Measurements from ENCODE around the gene GAS7.

GAS7 gene

GRCh38 chr17:10171581-10171981 is 26.8 kb downstream of the GAS7 start:
- no peak for DNase-seq (ENCODE audit: low read depth)

- no peak for DNase-seq (ENCODE audit: low read depth)
Measured at GRCh38 chr17:10171122-10171571, 27.3 kb downstream of the GAS7 start.

- DNase-seq (ENCODE audit: low read depth): no peak
Measured at GRCh38 chr17:10170233-10170632, 28.2 kb downstream of the GAS7 start.

- peak; percentile 40 for DNase-seq (ENCODE audit: low read depth)
Measured at GRCh38 chr17:10169290-10169689, 29.1 kb downstream of the GAS7 start.

GRCh38 chr17:10166176-10166935 is 32.0 kb downstream of the GAS7 start:
- no peak for DNase-seq (ENCODE audit: low read depth)

- no peak for DNase-seq (ENCODE audit: low read depth)
Measured at GRCh38 chr17:10162096-10162495, 36.3 kb downstream of the GAS7 start.

GRCh38 chr17:10161386-10161785 is 37.0 kb downstream of the GAS7 start:
- DNase-seq (ENCODE audit: low read depth): no peak

GRCh38 chr17:10156948-10157607 is 41.3 kb downstream of the GAS7 start:
- no peak for DNase-seq (ENCODE audit: low read depth)

GRCh38 chr17:10156599-10156947 is 41.8 kb downstream of the GAS7 start:
- DNase-seq (ENCODE audit: low read depth): no peak

- no peak for DNase-seq (ENCODE audit: low read depth)
Measured at GRCh38 chr17:10156077-10156435, 42.4 kb downstream of the GAS7 start.

GRCh38 chr17:10155371-10156076 is 42.9 kb downstream of the GAS7 start:
- no peak for DNase-seq (ENCODE audit: low read depth)

- DNase-seq (ENCODE audit: low read depth): no peak
Measured at GRCh38 chr17:10151667-10152496, 46.5 kb downstream of the GAS7 start.

- DNase-seq (ENCODE audit: low read depth): peak; percentile 83
Measured at GRCh38 chr17:10149573-10150399, 48.6 kb downstream of the GAS7 start.

GRCh38 chr17:10147761-10148415 is 50.5 kb downstream of the GAS7 start:
- no peak for DNase-seq (ENCODE audit: low read depth)

GRCh38 chr17:10147040-10147439 is 51.4 kb downstream of the GAS7 start:
- DNase-seq (ENCODE audit: low read depth): no peak

GRCh38 chr17:10144982-10145381 is 53.4 kb downstream of the GAS7 start:
- no peak for DNase-seq (ENCODE audit: low read depth)

GRCh38 chr17:10144456-10144855 is 54.0 kb downstream of the GAS7 start:
- no peak for DNase-seq (ENCODE audit: low read depth)

GRCh38 chr17:10141436-10141835 is 57.0 kb downstream of the GAS7 start:
- DNase-seq (ENCODE audit: low read depth): no peak

- DNase-seq (ENCODE audit: low read depth): no peak
Measured at GRCh38 chr17:10139577-10139976, 58.8 kb downstream of the GAS7 start.

GRCh38 chr17:10136258-10136981 is 62.0 kb downstream of the GAS7 start:
- no peak for DNase-seq (ENCODE audit: low read depth)

Measured in ELR (cell line).